WTC11 (cell line): Measurements from ENCODE around the gene SENP5. TPM values are rescaled to one million over a fixed set of nuclear protein-coding genes. Genes with fewer than 3 reads are reported as not detected.

Experiments used
- ATAC-seq: fragments of 200-7000 bp; cut with Tn5 transposase; 2 replicates; pipeline ENCODE4 v1.10.0; 2021; ENCODE audit warnings: mild to moderate bottlenecking, moderate library complexity
- CTCF ChIA-PET: fragments of 300-600 bp; sonication (Branson Sonifier 250); formaldehyde crosslinking; loops from one replicate; lab custom pipeline; 2021; ENCODE audit warnings: antibody characterized with exemption; lab: Charles Lee
- POLR2A ChIA-PET: fragments of 350-600 bp; sonication (Branson Sonifier 250); formaldehyde crosslinking; loops from one replicate; lab custom pipeline; 2021; ENCODE audit warnings: antibody characterized with exemption; lab: Charles Lee
- DNase-seq: peaks from one replicate; pipeline ENCODE4 v3.0.0; 2021; ENCODE audit warnings: low spot score
- H3K27ac Mint-ChIP-seq: 2 replicates; pipeline ENCODE4 v1.8.0; 2021; ENCODE audit warnings: mixed read lengths
- H3K27me3 Mint-ChIP-seq: 2 replicates; pipeline ENCODE4 v1.8.0; 2021; ENCODE audit warnings: low read depth, mild to moderate bottlenecking, moderate library complexity, mixed read lengths
- H3K36me3 Mint-ChIP-seq: 2 replicates; pipeline ENCODE4 v1.8.0; 2021; ENCODE audit warnings: mixed read lengths
- H3K4me1 Mint-ChIP-seq: 2 replicates; pipeline ENCODE4 v1.8.0; 2022; ENCODE audit warnings: mixed read lengths
- H3K4me3 Mint-ChIP-seq: 2 replicates; pipeline ENCODE4 v1.8.0; 2021; ENCODE audit warnings: mild to moderate bottlenecking, moderate library complexity, mixed read lengths
- H3K9me3 Mint-ChIP-seq: 2 replicates; pipeline ENCODE4 v1.8.0; 2021; ENCODE audit warnings: mixed read lengths
- ATF1 ChIP-seq: sonication (generic); formaldehyde crosslinking; IDR thresholded peaks from 2 replicates; pipeline ENCODE4 v1.8.1; 2023; ENCODE audit warnings: mild to moderate bottlenecking, moderate library complexity, missing genetic modification reagents
- CBFB ChIP-seq: sonication (generic); formaldehyde crosslinking; IDR thresholded peaks from 2 replicates; pipeline ENCODE4 v1.8.1; 2022; ENCODE audit warnings: mild to moderate bottlenecking, low read depth, missing genetic modification reagents
- CREM ChIP-seq: sonication (generic); formaldehyde crosslinking; IDR thresholded peaks from 2 replicates; pipeline ENCODE4 v1.8.1; 2022; ENCODE audit warnings: mild to moderate bottlenecking, missing genetic modification reagents, moderate library complexity
- ELF4 ChIP-seq: sonication (generic); formaldehyde crosslinking; IDR thresholded peaks from 2 replicates; pipeline ENCODE4 v1.8.1; 2022; ENCODE audit warnings: low read depth, mild to moderate bottlenecking, moderate library complexity, missing genetic modification reagents
- ETV6 ChIP-seq: sonication (generic); formaldehyde crosslinking; IDR thresholded peaks from 2 replicates; pipeline ENCODE4 v1.8.1; 2022; ENCODE audit warnings: mild to moderate bottlenecking, missing genetic modification reagents
- FOXK1 ChIP-seq: sonication (generic); formaldehyde crosslinking; IDR thresholded peaks from 2 replicates; pipeline ENCODE4 v1.8.0; 2022; ENCODE audit warnings: mild to moderate bottlenecking, moderate library complexity, missing genetic modification reagents
- GABPB1 ChIP-seq: sonication (generic); formaldehyde crosslinking; IDR thresholded peaks from 2 replicates; pipeline ENCODE4 v1.8.1; 2023; ENCODE audit warnings: mild to moderate bottlenecking, missing genetic modification reagents
- JAZF1 ChIP-seq: fragments of 250-450 bp; sonication (Bioruptor Pico); IDR thresholded peaks from 2 replicates; pipeline ENCODE4 v1.9.0; 2021; ENCODE audit warnings: moderate library complexity, mild to moderate bottlenecking, inconsistent platforms
- NFATC4 ChIP-seq: fragments of 250-450 bp; sonication (Bioruptor Pico); IDR thresholded peaks from 2 replicates; pipeline ENCODE4 v1.9.0; 2021; ENCODE audit warnings: mild to moderate bottlenecking
- NFE2L1 ChIP-seq: sonication (generic); formaldehyde crosslinking; IDR thresholded peaks from 2 replicates; pipeline ENCODE4 v1.8.1; 2023; ENCODE audit warnings: missing genetic modification reagents
- SMAD3 ChIP-seq: sonication (generic); formaldehyde crosslinking; IDR thresholded peaks from 2 replicates; pipeline ENCODE4 v1.8.0; 2022; ENCODE audit warnings: missing genetic modification reagents, mild to moderate bottlenecking, borderline replicate concordance
- TP53 ChIP-seq: sonication (generic); formaldehyde crosslinking; IDR thresholded peaks from 2 replicates; pipeline ENCODE4 v1.8.1; 2023; ENCODE audit warnings: mild to moderate bottlenecking, missing genetic modification reagents
- ZBTB21 ChIP-seq: sonication (generic); formaldehyde crosslinking; IDR thresholded peaks from 2 replicates; pipeline ENCODE4 v1.8.1; 2023; ENCODE audit warnings: mild to moderate bottlenecking, missing genetic modification reagents, borderline replicate concordance
- ZNF121 ChIP-seq: sonication (generic); formaldehyde crosslinking; IDR thresholded peaks from 2 replicates; pipeline ENCODE4 v1.8.0; 2023; ENCODE audit warnings: missing genetic modification reagents
- ZNF138 ChIP-seq: sonication (generic); formaldehyde crosslinking; conservative IDR thresholded peaks from 2 replicates; pipeline ENCODE4 v1.8.1; 2022; ENCODE audit warnings: mild to moderate bottlenecking, moderate library complexity, missing genetic modification reagents
- ZNF219 ChIP-seq: sonication (generic); formaldehyde crosslinking; IDR thresholded peaks from 2 replicates; pipeline ENCODE4 v1.8.0; 2023; ENCODE audit warnings: missing genetic modification reagents, mild to moderate bottlenecking, borderline replicate concordance
- ZNF281 ChIP-seq: sonication (generic); formaldehyde crosslinking; IDR thresholded peaks from 2 replicates; pipeline ENCODE4 v1.8.0; 2023; ENCODE audit warnings: mild to moderate bottlenecking, missing genetic modification reagents
- ZNF425 ChIP-seq: fragments of 250-450 bp; sonication (Bioruptor Pico); conservative IDR thresholded peaks from 2 replicates; pipeline ENCODE4 v1.9.0; 2021; ENCODE audit warnings: mild to moderate bottlenecking
- total RNA-seq: library from RNA; stranded (reverse); gene quantifications from 3 replicates; pipeline ENCODE4 v1.2.3, GENCODE V29; 2021
- TF ChIP-seq, protein P1 (sequence below): sonication (generic); formaldehyde crosslinking; IDR thresholded peaks from 2 replicates; pipeline ENCODE4 v1.8.0; 2023; ENCODE audit warnings: missing genetic modification reagents
- TF ChIP-seq, protein P2 (sequence below): fragments of 250-450 bp; sonication (Bioruptor Pico); IDR thresholded peaks from 2 replicates; pipeline ENCODE4 v1.9.0; 2021; ENCODE audit warnings: mild to moderate bottlenecking
- TF ChIP-seq, protein P3 (sequence below): fragments of 250-450 bp; sonication (Bioruptor Pico); IDR thresholded peaks from 2 replicates; pipeline ENCODE4 v1.9.0; 2021; ENCODE audit warnings: mild to moderate bottlenecking
- TF ChIP-seq, protein P4 (sequence below): sonication (generic); formaldehyde crosslinking; IDR thresholded peaks from 2 replicates; pipeline ENCODE4 v1.8.1; 2022; ENCODE audit warnings: missing genetic modification reagents, borderline replicate concordance

The SENP5 gene
- total RNA-seq, 1 experiment from 2014 or later, result 30.8 TPM

DNA sequence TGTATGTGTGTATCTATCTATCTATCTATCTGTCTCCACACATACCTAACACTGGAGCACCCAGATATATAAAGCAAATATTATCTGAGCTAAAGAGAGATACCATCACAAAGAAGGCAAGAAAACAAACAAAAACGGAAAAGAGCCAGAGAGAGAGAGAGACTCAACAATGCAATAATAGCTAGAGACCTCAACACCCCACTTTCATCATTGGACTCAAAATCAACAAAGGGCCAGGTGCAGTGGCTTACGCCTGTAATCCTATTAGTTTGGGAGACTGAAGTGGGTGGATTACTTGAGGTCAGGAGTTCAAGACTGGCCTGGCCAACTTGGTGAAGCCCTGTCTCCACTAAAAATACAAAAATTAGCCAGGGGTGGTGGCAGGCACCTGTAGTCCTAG, 51.2 kb downstream of the SENP5 start:
- Mint-ChIP-seq H3K4me1 (no peaks in the 10 kb centered on the region), H3K27ac (no peak overlapping the region), H3K27me3 (no peaks in the 10 kb centered on the region), H3K9me3 (peaks cover 9% of the 10 kb centered on the region), H3K36me3 (peaks cover 21% of the 10 kb centered on the region), H3K4me3 (no peak overlapping the region)
- POLR2A ChIA-PET, result no interaction called here
- DNase-seq (no peak), ATAC-seq (no peak)
- CTCF ChIA-PET, result interaction anchor here (1.4 kb wide), 1 partner anchor 82 kb away, joined by 3 read pairs; no protein-coding TSS in a partner anchor
- TF ChIP-seq, protein P1, sequence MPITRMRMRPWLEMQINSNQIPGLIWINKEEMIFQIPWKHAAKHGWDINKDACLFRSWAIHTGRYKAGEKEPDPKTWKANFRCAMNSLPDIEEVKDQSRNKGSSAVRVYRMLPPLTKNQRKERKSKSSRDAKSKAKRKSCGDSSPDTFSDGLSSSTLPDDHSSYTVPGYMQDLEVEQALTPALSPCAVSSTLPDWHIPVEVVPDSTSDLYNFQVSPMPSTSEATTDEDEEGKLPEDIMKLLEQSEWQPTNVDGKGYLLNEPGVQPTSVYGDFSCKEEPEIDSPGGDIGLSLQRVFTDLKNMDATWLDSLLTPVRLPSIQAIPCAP (CRISPR knock-in tag), result no peak
- TF ChIP-seq CBFB (CRISPR knock-in tag) (no peak), ELF4 (no peak), ZNF138 (CRISPR knock-in tag) (no peak), ATF1 (CRISPR knock-in tag) (no peak), NFATC4 (CRISPR knock-in tag) (no peak)

- ChIA-PET POLR2A (no interaction called here), CTCF (no interaction called here)
- TF ChIP-seq NFE2L1 (CRISPR knock-in tag), result no peak
- TF ChIP-seq, protein P2, sequence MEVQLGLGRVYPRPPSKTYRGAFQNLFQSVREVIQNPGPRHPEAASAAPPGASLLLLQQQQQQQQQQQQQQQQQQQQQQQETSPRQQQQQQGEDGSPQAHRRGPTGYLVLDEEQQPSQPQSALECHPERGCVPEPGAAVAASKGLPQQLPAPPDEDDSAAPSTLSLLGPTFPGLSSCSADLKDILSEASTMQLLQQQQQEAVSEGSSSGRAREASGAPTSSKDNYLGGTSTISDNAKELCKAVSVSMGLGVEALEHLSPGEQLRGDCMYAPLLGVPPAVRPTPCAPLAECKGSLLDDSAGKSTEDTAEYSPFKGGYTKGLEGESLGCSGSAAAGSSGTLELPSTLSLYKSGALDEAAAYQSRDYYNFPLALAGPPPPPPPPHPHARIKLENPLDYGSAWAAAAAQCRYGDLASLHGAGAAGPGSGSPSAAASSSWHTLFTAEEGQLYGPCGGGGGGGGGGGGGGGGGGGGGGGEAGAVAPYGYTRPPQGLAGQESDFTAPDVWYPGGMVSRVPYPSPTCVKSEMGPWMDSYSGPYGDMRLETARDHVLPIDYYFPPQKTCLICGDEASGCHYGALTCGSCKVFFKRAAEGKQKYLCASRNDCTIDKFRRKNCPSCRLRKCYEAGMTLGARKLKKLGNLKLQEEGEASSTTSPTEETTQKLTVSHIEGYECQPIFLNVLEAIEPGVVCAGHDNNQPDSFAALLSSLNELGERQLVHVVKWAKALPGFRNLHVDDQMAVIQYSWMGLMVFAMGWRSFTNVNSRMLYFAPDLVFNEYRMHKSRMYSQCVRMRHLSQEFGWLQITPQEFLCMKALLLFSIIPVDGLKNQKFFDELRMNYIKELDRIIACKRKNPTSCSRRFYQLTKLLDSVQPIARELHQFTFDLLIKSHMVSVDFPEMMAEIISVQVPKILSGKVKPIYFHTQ, result no peak
- TF ChIP-seq, protein P3, sequence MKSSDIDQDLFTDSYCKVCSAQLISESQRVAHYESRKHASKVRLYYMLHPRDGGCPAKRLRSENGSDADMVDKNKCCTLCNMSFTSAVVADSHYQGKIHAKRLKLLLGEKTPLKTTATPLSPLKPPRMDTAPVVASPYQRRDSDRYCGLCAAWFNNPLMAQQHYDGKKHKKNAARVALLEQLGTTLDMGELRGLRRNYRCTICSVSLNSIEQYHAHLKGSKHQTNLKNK (CRISPR knock-in tag), result no peak
- no peak for TF ChIP-seq ZNF219 (CRISPR knock-in tag)
- no peak for TF ChIP-seq GABPB1 (CRISPR knock-in tag)
- no peak for TF ChIP-seq TP53
- TF ChIP-seq CREM, result no peak
- TF ChIP-seq NFATC4 (CRISPR knock-in tag), result no peak
- no peak for TF ChIP-seq SMAD3 (CRISPR knock-in tag)
- no peak for TF ChIP-seq ZNF121 (CRISPR knock-in tag)
- DNase-seq (no peak), ATAC-seq (no peak)
- Mint-ChIP-seq H3K27ac (no peak overlapping the region), H3K9me3 (peaks cover 9% of the 10 kb centered on the region), H3K27me3 (no peaks in the 10 kb centered on the region), H3K36me3 (peaks cover 10% of the 10 kb centered on the region), H3K4me1 (no peaks in the 10 kb centered on the region), H3K4me3 (no peak overlapping the region)
Measured at GRCh38 chr3:196920733-196921132, 53.0 kb downstream of the SENP5 start.

DNA sequence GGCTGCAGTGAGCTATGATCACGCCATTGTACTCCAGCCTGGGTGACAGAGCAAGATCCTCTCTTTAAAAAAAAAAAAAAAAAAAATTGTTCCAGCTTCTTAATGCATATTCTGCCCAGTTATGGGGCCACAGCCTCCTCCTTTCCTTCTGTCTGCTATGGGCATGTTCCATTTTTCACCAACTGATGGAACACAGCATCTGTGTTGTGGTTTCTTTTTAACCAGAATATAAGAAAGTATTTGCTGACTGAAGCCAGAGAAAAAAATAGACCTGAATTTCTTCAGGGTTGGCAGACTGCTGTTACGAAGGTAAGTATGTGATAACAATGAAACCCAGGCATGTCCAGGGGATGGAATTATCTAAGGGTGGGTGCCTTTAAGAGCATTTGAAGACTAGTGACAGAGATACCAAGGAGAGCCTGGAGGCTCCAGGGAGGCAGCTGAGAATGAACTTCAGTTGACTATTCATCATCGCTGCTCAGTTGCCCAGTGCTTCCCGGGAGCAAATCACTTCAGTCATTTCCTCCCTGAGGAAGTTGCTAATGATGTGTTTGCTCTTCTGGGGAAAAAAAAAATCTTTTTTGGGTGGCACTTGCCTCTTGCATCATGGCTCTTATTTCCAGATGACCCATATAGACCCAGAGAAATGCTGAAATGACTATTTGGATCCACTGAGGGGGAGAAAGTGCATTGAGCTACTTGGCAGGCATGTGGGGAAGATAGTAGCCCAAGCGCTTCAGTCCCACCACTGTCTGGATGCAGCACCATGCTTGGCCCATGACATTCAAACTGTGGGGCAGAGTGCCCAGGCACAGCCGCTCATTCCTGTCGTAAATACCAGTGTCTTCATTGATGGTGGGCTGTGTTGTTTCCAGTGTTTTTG, 60.1 kb downstream of the SENP5 start:
- peak; percentile 76 for ATAC-seq

More for the DNA sequence above, 60.1 kb downstream of the SENP5 start:
- TF ChIP-seq FOXK1 (CRISPR knock-in tag), result no peak
- no peak for TF ChIP-seq ZNF121 (CRISPR knock-in tag)
- TF ChIP-seq ZNF425 (CRISPR knock-in tag), result no peak
- no peak for TF ChIP-seq ZBTB21 (CRISPR knock-in tag)
- no peak for TF ChIP-seq JAZF1 (CRISPR knock-in tag)
- TF ChIP-seq, protein P4, sequence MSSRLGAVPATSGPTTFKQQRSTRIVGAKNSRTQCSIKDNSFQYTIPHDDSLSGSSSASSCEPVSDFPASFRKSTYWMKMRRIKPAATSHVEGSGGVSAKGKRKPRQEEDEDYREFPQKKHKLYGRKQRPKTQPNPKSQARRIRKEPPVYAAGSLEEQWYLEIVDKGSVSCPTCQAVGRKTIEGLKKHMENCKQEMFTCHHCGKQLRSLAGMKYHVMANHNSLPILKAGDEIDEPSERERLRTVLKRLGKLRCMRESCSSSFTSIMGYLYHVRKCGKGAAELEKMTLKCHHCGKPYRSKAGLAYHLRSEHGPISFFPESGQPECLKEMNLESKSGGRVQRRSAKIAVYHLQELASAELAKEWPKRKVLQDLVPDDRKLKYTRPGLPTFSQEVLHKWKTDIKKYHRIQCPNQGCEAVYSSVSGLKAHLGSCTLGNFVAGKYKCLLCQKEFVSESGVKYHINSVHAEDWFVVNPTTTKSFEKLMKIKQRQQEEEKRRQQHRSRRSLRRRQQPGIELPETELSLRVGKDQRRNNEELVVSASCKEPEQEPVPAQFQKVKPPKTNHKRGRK (CRISPR knock-in tag), result no peak
- no peak for TF ChIP-seq ZNF281 (CRISPR knock-in tag)
- TF ChIP-seq ETV6 (CRISPR knock-in tag), result no peak
- POLR2A ChIA-PET, result no interaction called here
- Mint-ChIP-seq H3K27ac (peak overlapping the region; percentile 74), H3K4me1 (peaks cover 13% of the 10 kb centered on the region), H3K27me3 (no peaks in the 10 kb centered on the region), H3K36me3 (peaks cover 19% of the 10 kb centered on the region), H3K9me3 (no peaks in the 10 kb centered on the region), H3K4me3 (no peak overlapping the region)
- CTCF ChIA-PET, result interaction anchor here (0.6 to 1.2 kb wide), 2 partner anchors 15 to 334 kb away, joined by 3 read pairs; partner anchors contain the start of gene NCBP2
- DNase-seq, result no peak
